Stimulated activated CD4-positive, alpha-beta T cell treated with anti-CD3 and anti-CD28 coated beads, TNF-alpha, amount 100 ng/mL, for 24 hours (primary cell): Measurements from ENCODE around the gene ADGRF4.

ENCODE experiments used
- DNase-seq, 3 experiments: peaks; one replicate each; pipeline ENCODE4 v3.0.0-alpha.2; 2020; ENCODE audit warnings: low read depth in 3 of 3

ADGRF4 gene

GRCh38 chr6:47681201-47681990, 17.0 kb upstream of the ADGRF4 start:
- DNase-seq, result no peak

DNA sequence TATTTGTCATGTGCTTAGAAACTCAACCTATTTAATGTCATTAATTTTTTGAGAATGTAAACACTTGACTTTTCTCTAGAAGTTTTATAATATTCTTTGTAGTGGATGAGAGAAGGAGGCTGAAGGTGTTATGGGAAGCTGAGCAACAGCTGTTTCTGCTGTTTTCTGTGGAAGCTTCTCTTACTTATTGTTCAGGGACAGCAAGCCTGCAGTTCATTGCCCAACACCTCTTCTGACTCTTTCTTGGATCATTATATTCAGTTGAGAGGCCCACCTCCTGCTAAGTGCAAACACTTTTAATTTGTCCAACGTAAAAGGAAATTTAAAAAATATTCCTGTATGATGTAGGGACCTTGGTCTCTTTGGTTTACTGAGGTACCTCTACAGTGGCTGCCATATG, 12.0 kb upstream of the ADGRF4 start:
- DNase-seq, result no peak

GRCh38 chr6:47687432-47687831, 10.9 kb upstream of the ADGRF4 start:
- DNase-seq, result no peak

DNA sequence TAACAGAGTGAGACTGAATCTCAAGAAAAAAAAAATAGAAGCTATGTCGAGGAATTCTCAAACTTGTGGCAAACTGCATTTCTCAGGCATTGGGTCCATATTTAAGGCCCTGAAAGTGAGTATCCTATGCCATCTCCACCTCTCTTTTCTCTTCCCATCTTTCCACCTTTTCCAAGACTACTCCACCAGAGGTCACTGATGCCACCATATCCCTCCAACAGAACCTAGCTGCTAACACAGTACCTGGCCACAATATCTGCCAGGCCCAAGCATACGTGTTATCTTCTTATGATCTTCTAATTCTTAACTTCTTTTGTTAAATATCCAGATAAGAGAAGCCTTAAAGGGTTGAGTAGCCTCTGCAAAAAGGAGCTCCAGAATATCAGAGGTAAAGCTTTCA, 8.2 kb upstream of the ADGRF4 start:
- DNase-seq, result no peak

DNA sequence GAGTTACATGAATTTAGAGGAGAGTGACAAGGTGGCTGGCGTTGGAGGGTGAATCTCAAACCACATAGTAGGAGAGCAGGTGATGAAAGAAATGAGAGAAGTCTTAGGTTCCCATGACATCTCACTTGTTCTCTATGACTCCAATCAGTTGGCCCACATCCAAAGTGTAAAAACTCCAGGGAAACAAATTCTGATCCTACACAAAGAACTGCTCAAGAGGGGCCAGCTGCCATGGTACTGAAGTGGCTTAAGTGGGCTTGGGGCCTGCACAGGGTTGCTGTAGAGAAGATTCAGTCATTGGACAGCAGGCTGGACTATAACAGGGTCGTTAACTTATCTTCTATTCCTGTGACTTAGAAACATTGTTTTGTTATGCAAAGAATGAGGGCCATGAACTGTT, 7.6 kb upstream of the ADGRF4 start:
- DNase-seq, result no peak

GRCh38 chr6:47697925-47698324, 455 bp upstream of the ADGRF4 start:
- DNase-seq, result no peak

- DNase-seq, result no peak
Measured at GRCh38 chr6:47700053-47700452, 1.7 kb downstream of the ADGRF4 start.

DNA sequence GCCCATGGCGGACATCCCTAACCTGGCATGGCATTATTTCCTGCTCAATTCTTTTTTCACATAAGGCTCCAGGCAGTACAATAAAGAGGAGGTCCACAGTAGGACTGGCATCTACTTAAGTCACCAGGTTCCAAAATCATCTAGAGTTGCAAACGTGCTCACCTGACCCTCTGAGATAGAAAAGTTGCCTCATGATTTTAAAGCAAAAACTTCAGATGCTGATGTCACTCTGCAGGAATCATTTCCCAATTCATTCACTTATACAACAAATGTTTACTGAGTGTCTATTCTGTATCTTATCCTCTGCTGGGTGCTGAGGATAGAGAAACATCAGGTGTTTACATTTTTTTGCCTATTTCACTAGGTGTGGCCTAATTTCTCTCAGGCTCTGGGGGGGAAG, 2.2 kb downstream of the ADGRF4 start:
- no peak for DNase-seq

DNA sequence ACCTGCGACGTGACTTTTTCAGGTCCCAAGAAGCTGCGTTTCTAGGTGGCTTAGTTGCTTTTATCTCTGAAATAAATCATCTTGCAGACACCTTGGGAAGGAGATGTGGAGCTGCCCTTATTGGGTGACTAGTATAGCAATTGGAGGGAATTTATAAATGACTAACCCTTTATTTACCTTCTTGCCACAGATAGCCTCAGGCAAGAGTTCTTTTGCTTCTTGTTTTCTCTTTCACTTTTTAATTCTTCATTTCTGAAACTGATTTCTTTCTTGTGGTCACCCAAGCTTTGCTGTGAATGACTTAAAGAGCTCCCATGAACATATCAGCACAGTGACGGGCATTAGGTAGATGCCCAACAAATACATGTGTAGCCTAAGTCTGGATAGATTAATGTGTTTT, 3.0 kb downstream of the ADGRF4 start:
- no peak for DNase-seq

DNA sequence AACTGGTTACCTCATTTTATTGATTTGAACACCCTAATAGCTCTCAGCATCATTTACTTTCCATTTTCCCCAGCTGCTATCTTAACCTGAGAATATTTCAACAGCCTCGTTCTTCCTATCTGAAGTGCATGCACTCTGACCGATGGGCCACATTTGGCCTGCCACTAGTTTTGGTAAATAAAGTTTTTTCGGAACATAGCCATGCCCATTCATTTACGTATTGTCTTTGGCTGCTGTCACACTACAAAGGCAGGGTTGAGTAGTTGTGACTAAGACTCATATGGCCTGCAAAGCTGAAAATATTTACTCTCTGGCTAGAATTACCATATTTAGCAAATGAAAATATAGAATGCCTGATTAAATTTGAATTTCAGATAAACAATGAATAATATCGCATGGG, 10.8 kb downstream of the ADGRF4 start:
- DNase-seq, result no peak

GRCh38 chr6:47710295-47710694, 11.9 kb downstream of the ADGRF4 start:
- DNase-seq, result no peak

DNA sequence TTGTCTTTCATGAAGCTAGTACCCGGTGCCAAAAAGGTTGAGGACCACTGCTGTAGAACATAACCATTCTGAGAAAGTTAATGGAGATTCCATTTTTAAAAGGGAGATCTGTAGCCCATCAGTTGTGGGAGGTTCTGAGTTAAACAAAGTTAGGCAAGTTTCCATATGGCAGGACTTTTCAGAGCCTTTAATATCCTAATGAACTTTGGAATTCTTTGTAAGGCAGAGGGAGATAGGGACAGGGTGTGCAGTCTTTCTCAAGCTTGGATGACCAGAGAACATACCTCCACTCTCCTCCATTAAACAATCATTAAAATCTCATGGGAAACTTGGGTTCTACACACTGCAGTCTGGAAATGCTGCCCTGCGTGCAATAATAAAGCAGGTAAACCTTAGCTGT, 14.8 kb downstream of the ADGRF4 start:
- no peak for DNase-seq

GRCh38 chr6:47714802-47715201, 16.4 kb downstream of the ADGRF4 start:
- no peak for DNase-seq

DNA sequence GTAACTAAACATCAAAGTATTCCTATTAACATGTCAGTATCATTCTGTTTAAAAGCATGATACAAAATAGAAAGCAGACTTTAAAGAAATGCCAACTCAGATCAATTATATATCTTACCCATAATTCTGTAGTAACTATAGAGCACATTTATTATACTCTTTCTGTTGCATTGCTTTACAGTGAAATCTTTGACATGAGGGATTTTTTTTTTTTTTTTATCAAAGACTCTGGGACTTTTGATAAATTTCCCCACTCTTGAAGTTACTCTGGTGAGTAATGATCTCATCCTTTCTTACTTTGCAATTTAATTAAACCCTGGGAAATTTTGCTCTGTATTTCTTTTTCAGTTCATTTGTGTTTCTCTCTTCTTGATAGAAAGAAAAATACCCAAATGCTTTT, 17.4 kb downstream of the ADGRF4 start:
- DNase-seq, result no peak

DNA sequence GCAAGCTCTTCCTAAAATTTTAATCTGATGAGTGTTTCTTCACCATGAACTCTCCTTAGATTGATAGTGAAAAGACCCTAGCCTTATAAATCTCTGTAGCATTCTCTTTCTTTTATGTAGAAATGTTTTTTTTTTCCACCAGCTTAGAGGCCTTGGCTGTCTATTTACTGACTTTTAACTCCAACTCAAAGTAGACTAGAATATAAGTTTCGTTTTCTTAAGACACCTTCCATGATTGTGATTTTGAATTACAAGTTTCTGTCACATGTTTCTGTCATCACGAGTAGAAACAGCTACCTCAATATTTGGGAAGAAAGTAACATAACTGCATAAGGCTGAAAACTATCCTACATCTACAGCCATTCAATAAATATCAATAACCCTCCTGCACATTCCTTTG, 17.8 kb downstream of the ADGRF4 start:
- DNase-seq, result no peak

GRCh38 chr6:47718571-47718970, 20.2 kb downstream of the ADGRF4 start:
- no peak for DNase-seq

GRCh38 chr6:47721189-47721588, 22.8 kb downstream of the ADGRF4 start:
- no peak for DNase-seq

DNA sequence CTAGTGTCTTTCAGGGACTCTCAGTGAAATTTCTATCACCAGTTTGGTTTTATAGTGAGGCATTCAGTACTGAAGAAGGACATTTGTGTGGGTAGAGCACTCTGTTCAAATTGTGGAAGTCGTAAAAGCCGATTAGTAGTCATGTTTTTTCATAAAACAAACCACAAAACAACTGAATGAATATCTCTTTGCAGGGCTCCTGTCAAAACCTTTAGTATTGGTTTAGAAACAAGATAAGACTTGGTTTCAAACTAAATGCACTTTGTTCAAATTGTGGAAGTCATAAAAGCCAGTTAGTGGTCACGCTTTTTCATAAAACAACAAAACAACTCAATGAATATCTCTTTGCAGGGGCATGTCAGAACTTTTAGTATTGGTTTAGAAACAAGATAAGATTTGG, 23.8 kb downstream of the ADGRF4 start:
- DNase-seq, result no peak

- no peak for DNase-seq
Measured at GRCh38 chr6:47724300-47724699, 25.9 kb downstream of the ADGRF4 start.

DNA sequence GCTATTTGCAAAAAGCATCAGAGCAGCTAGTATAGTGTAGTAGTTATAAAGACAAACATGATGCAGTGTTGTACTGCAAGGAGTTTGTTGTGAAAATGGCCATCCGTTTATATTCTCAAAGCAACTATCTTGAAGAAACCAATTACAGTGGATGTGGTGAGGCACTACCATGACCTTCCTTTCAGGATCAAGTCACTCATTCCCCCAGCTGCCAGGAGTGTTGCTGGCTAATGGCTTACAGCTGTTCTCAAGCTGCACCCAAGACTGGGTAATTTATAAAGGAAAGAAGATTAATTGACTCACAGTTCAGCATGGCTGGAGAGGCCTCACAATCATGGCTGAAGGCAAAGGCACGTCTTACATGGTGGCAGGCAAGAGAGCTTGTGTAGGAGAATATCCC, 29.0 kb downstream of the ADGRF4 start:
- DNase-seq, result no peak

GRCh38 chr6:47729019-47729418, 30.6 kb downstream of the ADGRF4 start:
- no peak for DNase-seq

GRCh38 chr6:47729457-47729856, 31.1 kb downstream of the ADGRF4 start:
- no peak for DNase-seq

DNA sequence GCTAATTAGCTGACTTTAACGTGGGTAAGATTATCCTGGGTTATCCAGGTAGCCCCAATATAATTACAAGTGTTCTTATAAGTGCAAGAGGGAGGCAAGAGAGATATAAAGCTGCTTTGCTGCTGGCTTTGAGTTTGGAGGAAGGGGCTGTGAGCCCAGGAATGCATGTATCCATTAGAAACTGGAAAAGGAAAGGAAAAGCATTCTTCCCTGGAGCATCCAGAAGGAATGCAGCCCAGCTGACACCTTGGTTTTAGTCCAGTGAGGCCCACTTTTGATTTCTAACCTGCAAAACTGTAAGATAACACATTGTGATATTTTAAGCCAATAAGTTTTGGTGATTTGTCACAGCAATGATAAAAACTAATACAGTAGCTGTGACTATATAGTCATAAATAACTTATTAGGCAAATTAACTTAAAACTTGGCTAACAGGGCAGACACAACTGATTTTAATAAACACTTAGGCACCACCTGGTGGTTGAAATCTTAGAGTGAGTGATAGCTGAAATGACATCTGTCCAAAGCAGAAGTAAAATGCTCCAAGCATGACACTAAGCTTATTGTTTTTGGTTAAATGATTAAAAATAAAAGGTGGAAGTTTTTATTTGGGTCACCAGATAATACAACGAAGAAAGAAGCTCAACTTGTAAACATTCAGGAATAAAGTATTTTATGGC, 35.6 kb downstream of the ADGRF4 start:
- no peak for DNase-seq
